Measurements from ENCODE around the gene FAM20B. TPM values are rescaled to one million over a fixed set of nuclear protein-coding genes. Genes with fewer than 3 reads are reported as not detected.

Gene FAM20B
- total RNA-seq, 1 donor from 2014 or later = 33.8 TPM

DNA sequence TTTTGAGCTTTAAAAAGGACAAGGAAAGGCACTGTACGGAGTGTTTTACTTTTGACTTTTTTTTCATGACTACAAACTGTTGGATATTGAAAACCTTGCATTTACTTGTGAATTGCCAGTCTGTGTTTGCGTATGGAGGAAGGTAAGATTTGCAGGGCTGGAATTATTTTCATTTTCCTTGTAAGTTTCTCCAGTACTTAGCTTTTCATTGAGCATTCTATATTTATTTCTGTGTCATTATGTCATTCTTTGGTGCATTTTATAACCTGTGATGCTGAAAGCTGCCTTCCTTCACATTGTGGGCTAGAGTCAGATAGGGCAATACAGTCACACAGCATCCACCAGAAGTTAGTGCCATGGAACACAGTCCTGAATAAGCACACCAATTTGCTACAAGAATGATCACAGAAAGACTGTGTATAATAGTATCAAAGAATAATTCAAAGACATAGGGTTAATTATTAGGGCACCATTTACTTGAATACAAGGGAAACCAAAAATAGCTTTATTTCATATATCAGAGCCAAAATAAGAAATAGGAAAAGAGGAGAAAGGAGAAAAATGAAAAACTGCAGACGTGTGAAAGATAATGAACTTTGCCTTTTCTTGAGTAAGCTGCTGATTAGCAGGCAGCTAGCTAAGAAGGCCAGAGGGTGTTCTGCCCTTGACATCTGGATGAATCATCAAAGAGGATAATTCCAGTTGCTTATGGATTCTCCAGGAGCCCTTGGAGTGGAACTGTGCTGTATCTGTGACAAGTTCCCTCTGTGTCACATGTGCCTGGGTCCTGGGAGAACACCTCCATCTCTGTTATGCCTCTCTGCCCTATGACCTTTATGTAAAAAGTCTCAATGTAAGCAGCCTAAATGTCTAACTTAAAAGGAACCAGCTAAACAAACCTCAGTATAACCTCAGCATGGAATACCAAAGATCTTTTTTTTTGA is 8.0 kb upstream of the FAM20B start:
- DNase-seq (ENCODE audit: low spot score) = no peak
- no peak overlapping the region for H3K27ac ChIP-seq
- Mint-ChIP-seq H3K27ac (peak overlapping the region; percentile 69), H3K4me1 (peaks cover 26% of the 10 kb centered on the region), H3K9me3 (no peaks in the 10 kb centered on the region), H3K36me3 (no peaks in the 10 kb centered on the region), H3K27me3 (ENCODE audit: insufficient read depth, low read depth) (peaks cover 7% of the 10 kb centered on the region), H3K4me3 (no peak overlapping the region)
- no peaks in the 10 kb centered on the region for H3K79me2 ChIP-seq (ENCODE audit: low read depth)
- no peak overlapping the region for H3K4me2 ChIP-seq
- no peaks in the 10 kb centered on the region for H3K9me3 ChIP-seq (ENCODE audit: low read depth)
- no peaks in the 10 kb centered on the region for H4K20me1 ChIP-seq (ENCODE audit: low read depth)
- no peaks in the 10 kb centered on the region for H3K27me3 ChIP-seq
- no peaks in the 10 kb centered on the region for H3F3A ChIP-seq (ENCODE audit: low read depth)
- no peak overlapping the region for H2AFZ ChIP-seq (replicated peaks)
- TF ChIP-seq EZH2phosphoT487 (IDR thresholded peaks at IDR 0.05) = no peak
- H3K4me3 ChIP-seq = no peak overlapping the region
- no peaks in the 10 kb centered on the region for H3K36me3 ChIP-seq
- no peaks in the 10 kb centered on the region for H3K4me1 ChIP-seq
- no peak overlapping the region for H3K9ac ChIP-seq

DNA sequence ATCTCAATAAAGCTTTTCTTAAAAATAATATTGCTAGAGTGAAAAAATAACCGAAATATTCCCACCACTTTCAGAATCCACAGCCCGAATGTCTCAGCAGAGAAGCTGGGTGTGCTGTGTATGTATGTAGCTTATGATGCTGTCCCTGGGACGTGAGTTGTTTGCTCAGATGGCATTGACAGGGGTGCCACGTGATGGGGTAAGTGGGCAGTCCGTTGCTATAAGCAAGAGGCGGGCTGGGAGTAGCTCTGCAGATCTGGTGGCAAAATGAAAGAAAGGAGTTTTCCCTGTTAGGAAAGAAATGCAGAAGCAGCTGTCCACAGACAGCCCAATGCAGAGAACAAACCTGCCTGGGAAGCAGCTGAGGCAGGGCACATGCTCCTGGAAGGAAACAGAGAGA is 3.8 kb upstream of the FAM20B start:
- no peak overlapping the region for H2AFZ ChIP-seq (replicated peaks)

DNA sequence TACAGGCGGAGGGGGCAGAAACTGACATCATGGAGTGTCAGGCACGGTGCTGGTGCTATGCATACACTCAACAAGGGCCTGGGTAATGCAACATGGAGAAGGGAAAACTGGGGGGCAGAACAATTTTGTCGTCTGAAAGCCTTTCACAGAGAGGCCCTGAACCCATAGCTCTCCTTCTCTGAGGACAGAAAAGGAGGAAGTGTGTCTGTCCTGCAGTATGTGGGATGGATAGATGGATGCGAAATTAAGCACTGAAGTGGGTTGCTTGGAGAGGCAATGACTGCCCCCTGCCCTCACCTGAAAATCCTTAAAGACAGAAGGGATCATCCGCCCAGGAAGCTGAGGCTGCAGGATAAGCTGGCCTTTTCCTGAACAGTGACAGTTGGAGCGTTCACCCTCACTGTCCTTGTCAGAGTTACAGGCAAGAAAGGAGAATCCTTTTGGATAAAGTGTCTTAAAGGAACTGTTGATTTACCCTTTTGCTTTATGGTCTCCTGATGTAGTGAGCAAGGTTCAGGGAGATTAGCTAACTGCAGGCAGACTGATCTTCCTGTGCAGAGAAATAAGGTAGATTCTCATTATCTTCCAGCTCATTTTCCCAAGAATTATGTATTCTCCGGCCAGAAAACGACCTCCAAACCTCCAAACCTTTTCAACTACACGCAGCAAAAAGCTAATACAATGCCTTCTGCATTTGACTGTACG is 1.6 kb upstream of the FAM20B start:
- Mint-ChIP-seq H3K4me3 (no peak overlapping the region), H3K9me3 (no peaks in the 10 kb centered on the region), H3K27me3 (ENCODE audit: insufficient read depth, low read depth) (peaks cover 1% of the 10 kb centered on the region), H3K27ac (no peak overlapping the region), H3K4me1 (peaks cover 37% of the 10 kb centered on the region), H3K36me3 (no peaks in the 10 kb centered on the region)
- Histone ChIP-seq H3K27me3 (peaks cover 13% of the 10 kb centered on the region), H3F3A (ENCODE audit: low read depth) (peaks cover 25% of the 10 kb centered on the region), H3K79me2 (ENCODE audit: low read depth) (peaks cover 28% of the 10 kb centered on the region), H4K20me1 (ENCODE audit: low read depth) (peaks cover 17% of the 10 kb centered on the region), H3K27ac (no peak overlapping the region), H3K9me3 (ENCODE audit: low read depth) (no peaks in the 10 kb centered on the region), H3K4me3 (no peak overlapping the region), H3K4me1 (peaks cover 15% of the 10 kb centered on the region), H3K4me2 (no peak overlapping the region), H3K36me3 (no peaks in the 10 kb centered on the region), H2AFZ (replicated peaks) (peak overlapping the region; percentile 53), H3K9ac (no peak overlapping the region)
- TF ChIP-seq EZH2 (IDR thresholded peaks at IDR 0.05) (no peak), EZH2phosphoT487 (IDR thresholded peaks at IDR 0.05) (no peak), CTCF (IDR thresholded peaks at IDR 0.05) (no peak)
- DNase-seq (ENCODE audit: low spot score) = no peak

More for the DNA sequence above, 3.8 kb upstream of the FAM20B start:
- no peaks in the 10 kb centered on the region for H3K36me3 Mint-ChIP-seq
- H4K20me1 ChIP-seq (ENCODE audit: low read depth) = no peaks in the 10 kb centered on the region
- no peak overlapping the region for H3K4me3 ChIP-seq
- peaks cover 16% of the 10 kb centered on the region for H3F3A ChIP-seq (ENCODE audit: low read depth)
- H3K27ac Mint-ChIP-seq = no peak overlapping the region
- H3K27ac ChIP-seq = no peak overlapping the region
- H3K4me2 ChIP-seq = no peak overlapping the region
- peaks cover 2% of the 10 kb centered on the region for H3K27me3 Mint-ChIP-seq (ENCODE audit: insufficient read depth, low read depth)
- H3K9me3 ChIP-seq (ENCODE audit: low read depth) = no peaks in the 10 kb centered on the region
- no peaks in the 10 kb centered on the region for H3K36me3 ChIP-seq
- no peak for DNase-seq (ENCODE audit: low spot score)
- peaks cover 39% of the 10 kb centered on the region for H3K4me1 Mint-ChIP-seq
- peaks cover 1% of the 10 kb centered on the region for H3K4me1 ChIP-seq
- H3K27me3 ChIP-seq = peaks cover 13% of the 10 kb centered on the region
- H3K9me3 Mint-ChIP-seq = no peaks in the 10 kb centered on the region
- H3K9ac ChIP-seq = no peak overlapping the region
- TF ChIP-seq EZH2phosphoT487 (IDR thresholded peaks at IDR 0.05) = no peak
- no peak for TF ChIP-seq CTCF (IDR thresholded peaks at IDR 0.05)
- no peak for TF ChIP-seq EZH2 (IDR thresholded peaks at IDR 0.05)
- no peak overlapping the region for H3K4me3 Mint-ChIP-seq
- H3K79me2 ChIP-seq (ENCODE audit: low read depth) = peaks cover 6% of the 10 kb centered on the region
